Adipose tissue (tissue), 3 donors: ENCODE measurements around the gene CIPC. TPM values are rescaled to one million over a fixed set of nuclear protein-coding genes. Genes with fewer than 3 reads are reported as not detected.

Experiments
- H3K27ac ChIP-seq: one replicate; pipeline ENCODE4 v1.5.1; 2013; ENCODE audit warnings: low read depth, low read length
- WGBS, 3 donors: extraction: QIAGEN DNeasy Blood & Tissue Kit; methylation state at CpG; one replicate each; pipeline ENCODE4 v1.1.7; 2013; 5-methylcytosine and 5-hydroxymethylcytosine counted together
- polyA plus RNA-seq, 3 donors: library from polyadenylated mRNA; stranded (reverse); fragments of 200-250 nt; gene quantifications; one replicate each; pipeline ENCODE4 v1.2.3, GENCODE V29; 2013
- donor health status: healthy with polysubstance abuse.
- donor health status: Bipolar disorder and iron deficiency.
- donor health status: healthy.

CIPC gene
- polyA plus RNA-seq, 3 donors = 5.1 to 8.0 (median 7.7) TPM

GRCh38 chr14:77139540-77140358, 41.7 kb downstream of the CIPC start:
- 1 to 3% (median 2%) methylated on average over 50 to 52 of the region's 52 CpGs for WGBS, 3 donors
- H3K27ac ChIP-seq = no peak overlapping the region

GRCh38 chr14:77140359-77141213, 42.5 kb downstream of the CIPC start:
- H3K27ac ChIP-seq = no peak overlapping the region
- 1 to 2% (median 1%) methylated on average over 67 of the region's 67 CpGs for WGBS, 3 donors

- WGBS, 3 donors = 1 to 2% (median 1%) methylated on average over 71 to 76 of the region's 77 CpGs
- H3K27ac ChIP-seq = no peak within 1 kb of the TSS
These were observed 43.4 kb downstream of the CIPC start, which contains the start of gene ZDHHC22 for GRCh38 chr14:77141214-77142004. Gene ZDHHC22, minus strand, starts transcription at chr14:77141791. Its CDS starts 2,053 bp downstream, at chr14:77139738.

- H3K27ac ChIP-seq = no peak overlapping the region
- WGBS, 3 donors = 10 to 13% (median 10%) methylated on average over 9 of the region's 9 CpGs
These were observed 44.1 kb downstream of the CIPC start for GRCh38 chr14:77142005-77142800.

GRCh38 chr14:77143071-77143470, 45.0 kb downstream of the CIPC start:
- WGBS, 3 donors = 5 to 12% (median 9%) methylated on average over 4 of the region's 4 CpGs

GRCh38 chr14:77144412-77145115, 46.5 kb downstream of the CIPC start:
- 59 to 66% (median 60%) methylated on average over 4 of the region's 4 CpGs for WGBS, 3 donors
- H3K27ac ChIP-seq = no peak overlapping the region

More at GRCh38 chr14:77143071-77143470, 45.0 kb downstream of the CIPC start:
- no peak overlapping the region for H3K27ac ChIP-seq

GRCh38 chr14:77145975-77146740, 48.1 kb downstream of the CIPC start:
- no peak overlapping the region for H3K27ac ChIP-seq
- 10 to 13% (median 12%) methylated on average over 10 of the region's 10 CpGs for WGBS, 3 donors

GRCh38 chr14:77148510-77149231, 50.6 kb downstream of the CIPC start:
- no peak overlapping the region for H3K27ac ChIP-seq
- 63 to 71% (median 64%) methylated on average over 8 of the region's 8 CpGs for WGBS, 3 donors

- 5 to 6% (median 5%) methylated on average over 5 of the region's 5 CpGs for WGBS, 3 donors
- H3K27ac ChIP-seq = no peak overlapping the region
These were observed 53.2 kb downstream of the CIPC start for GRCh38 chr14:77151245-77151644.

- 15 to 54% (median 38%) methylated on average over 2 of the region's 2 CpGs for WGBS, 3 donors
- no peak overlapping the region for H3K27ac ChIP-seq
These were observed 54.0 kb downstream of the CIPC start for GRCh38 chr14:77151918-77152588.

GRCh38 chr14:77153802-77154201, 55.7 kb downstream of the CIPC start:
- 84 to 95% (median 95%) methylated on average over 3 of the region's 3 CpGs for WGBS, 3 donors
- H3K27ac ChIP-seq = no peak overlapping the region

- whole genome bisulfite sequencing, 3 donors = 33 to 46% (median 44%) methylated on average over 7 of the region's 7 CpGs
- H3K27ac ChIP-seq = no peak overlapping the region
These were observed 56.4 kb downstream of the CIPC start for GRCh38 chr14:77154421-77154820.

- no peak overlapping the region for H3K27ac ChIP-seq
- WGBS, 3 donors = 54 to 85% (median 73%) methylated on average over 2 of the region's 2 CpGs
These were observed 57.0 kb downstream of the CIPC start for GRCh38 chr14:77155083-77155482.

- no peak overlapping the region for H3K27ac ChIP-seq
- WGBS, 3 donors = 43 to 52% (median 45%) methylated on average over 11 of the region's 11 CpGs
These were observed 59.7 kb downstream of the CIPC start for GRCh38 chr14:77157740-77158139.

- H3K27ac ChIP-seq = no peak overlapping the region
- 7 to 17% (median 14%) methylated on average over 18 of the region's 18 CpGs for WGBS, 3 donors
These were observed 60.3 kb downstream of the CIPC start for GRCh38 chr14:77158175-77158881.
